Measurements from ENCODE around the gene USP11. TPM values are rescaled to one million over a fixed set of nuclear protein-coding genes. Genes with fewer than 3 reads are reported as not detected.

Gene USP11
- total and polyA plus RNA-seq, 2 of the 8 experiments (the other 6 are each of a cell fraction or from before 2014, with no cell fraction given): 40.9 to 84.0 TPM

DNA sequence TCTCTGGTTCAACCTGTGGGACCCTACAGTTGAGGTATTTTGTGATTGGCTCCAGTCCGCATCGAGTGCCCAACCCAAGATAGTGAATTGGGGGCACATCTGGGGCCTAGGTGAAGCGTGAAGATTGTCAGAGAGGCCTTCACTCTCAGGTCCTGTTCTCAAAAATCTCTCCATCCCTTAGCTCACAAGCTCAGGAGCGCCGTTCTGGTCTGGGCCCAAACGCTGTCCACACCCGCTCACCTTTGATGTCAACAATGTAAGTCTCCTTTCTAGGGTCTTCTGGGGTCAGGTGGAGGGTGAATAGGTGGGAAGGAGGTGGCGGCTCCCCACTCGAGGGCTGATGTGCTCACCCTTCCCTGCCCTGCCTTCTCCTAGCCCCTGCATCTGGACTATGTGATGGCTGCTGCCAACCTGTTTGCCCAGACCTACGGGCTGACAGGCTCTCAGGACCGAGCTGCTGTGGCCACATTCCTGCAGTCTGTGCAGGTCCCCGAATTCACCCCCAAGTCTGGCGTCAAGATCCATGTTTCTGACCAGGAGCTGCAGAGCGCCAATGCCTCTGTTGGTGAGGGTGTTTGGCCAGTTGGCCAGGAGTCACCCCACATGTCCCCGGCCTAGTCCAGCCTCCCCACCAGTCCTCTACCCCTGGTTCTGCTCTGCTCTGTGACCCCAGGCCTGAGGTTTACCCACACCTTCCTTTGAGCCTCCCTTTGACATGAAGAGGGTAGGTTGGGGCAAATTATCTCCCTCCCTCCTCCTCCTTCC lies 22.0 kb upstream of the USP11 start (continued):
- TF ChIP-seq, protein P1, sequence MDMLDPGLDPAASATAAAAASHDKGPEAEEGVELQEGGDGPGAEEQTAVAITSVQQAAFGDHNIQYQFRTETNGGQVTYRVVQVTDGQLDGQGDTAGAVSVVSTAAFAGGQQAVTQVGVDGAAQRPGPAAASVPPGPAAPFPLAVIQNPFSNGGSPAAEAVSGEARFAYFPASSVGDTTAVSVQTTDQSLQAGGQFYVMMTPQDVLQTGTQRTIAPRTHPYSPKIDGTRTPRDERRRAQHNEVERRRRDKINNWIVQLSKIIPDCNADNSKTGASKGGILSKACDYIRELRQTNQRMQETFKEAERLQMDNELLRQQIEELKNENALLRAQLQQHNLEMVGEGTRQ (IDR thresholded peaks at IDR 0.05; ENCODE audit: low read length): no peak
- no peak for TF ChIP-seq CREB1 (IDR thresholded peaks at IDR 0.05)
- no peak for TF ChIP-seq E2F6 (IDR thresholded peaks at IDR 0.05)
- no peak for TF ChIP-seq MAFK (IDR thresholded peaks at IDR 0.05; ENCODE audit: low read depth, low read length)
- no peak for TF ChIP-seq CBX5 (IDR thresholded peaks at IDR 0.05; ENCODE audit: low read depth, low read length)

All from H1 (cell line).